Loucy (cell line): ENCODE measurements around the gene RC3H1.

ENCODE experiments used
- EZH2phosphoT487 ChIP-seq: fragments of 200-600 bp; IDR thresholded peaks from 2 replicates; pipeline ENCODE4 v1.6.1; 2018; ENCODE audit warnings: antibody characterized with exemption, mild to moderate bottlenecking, moderate library complexity, borderline replicate concordance
- TF ChIP-seq, protein P1 (sequence below): fragments of 200-600 bp; sonication (generic); conservative IDR thresholded peaks from 2 replicates; pipeline ENCODE4 v1.5.1; 2014; ENCODE audit warnings: mild to moderate bottlenecking, antibody characterized with exemption, low read length

DNA sequence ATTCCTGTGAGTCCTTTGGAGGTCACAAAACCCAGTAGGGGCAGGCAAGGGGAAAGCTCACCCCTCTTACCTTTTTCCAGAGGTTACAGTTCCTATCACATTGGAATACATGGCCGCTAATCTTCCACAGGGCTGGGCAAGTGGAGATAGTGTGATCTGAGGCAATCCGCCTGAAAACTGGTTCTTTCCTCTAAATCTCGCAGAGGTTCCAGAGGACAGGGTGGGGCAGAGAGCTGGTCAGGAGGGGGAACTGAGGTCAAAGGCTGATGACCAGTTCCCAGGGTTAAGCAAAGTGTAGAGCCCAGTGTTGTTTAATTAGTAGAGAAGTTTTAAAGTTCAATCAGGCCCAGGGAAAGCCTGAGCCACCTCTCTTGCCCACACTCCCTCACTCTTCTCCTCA is 105.0 kb downstream of the RC3H1 start, which contains the start of gene SERPINC1:
- TF ChIP-seq, protein P1, sequence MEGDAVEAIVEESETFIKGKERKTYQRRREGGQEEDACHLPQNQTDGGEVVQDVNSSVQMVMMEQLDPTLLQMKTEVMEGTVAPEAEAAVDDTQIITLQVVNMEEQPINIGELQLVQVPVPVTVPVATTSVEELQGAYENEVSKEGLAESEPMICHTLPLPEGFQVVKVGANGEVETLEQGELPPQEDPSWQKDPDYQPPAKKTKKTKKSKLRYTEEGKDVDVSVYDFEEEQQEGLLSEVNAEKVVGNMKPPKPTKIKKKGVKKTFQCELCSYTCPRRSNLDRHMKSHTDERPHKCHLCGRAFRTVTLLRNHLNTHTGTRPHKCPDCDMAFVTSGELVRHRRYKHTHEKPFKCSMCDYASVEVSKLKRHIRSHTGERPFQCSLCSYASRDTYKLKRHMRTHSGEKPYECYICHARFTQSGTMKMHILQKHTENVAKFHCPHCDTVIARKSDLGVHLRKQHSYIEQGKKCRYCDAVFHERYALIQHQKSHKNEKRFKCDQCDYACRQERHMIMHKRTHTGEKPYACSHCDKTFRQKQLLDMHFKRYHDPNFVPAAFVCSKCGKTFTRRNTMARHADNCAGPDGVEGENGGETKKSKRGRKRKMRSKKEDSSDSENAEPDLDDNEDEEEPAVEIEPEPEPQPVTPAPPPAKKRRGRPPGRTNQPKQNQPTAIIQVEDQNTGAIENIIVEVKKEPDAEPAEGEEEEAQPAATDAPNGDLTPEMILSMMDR, result no peak
- TF ChIP-seq EZH2phosphoT487, result no peak
